Nephron (organoid): ENCODE data around the gene TENT5D.
"Not testable (repeated sequence)": the region's sequence is repeated elsewhere in the genome, so short reads cannot be mapped to it uniquely, and the experiment has no call there.

Experiments used
- H3K27ac Mint-ChIP-seq, 3 experiments: 2 replicates each; pipeline ENCODE4 v1.8.0; 2020; ENCODE audit warnings: mixed read lengths in 3 of 3, mild to moderate bottlenecking in 2 of 3, moderate library complexity in 1 of 3
- H3K27me3 Mint-ChIP-seq: 2 replicates; pipeline ENCODE4 v1.8.0; 2021; ENCODE audit warnings: low read depth, mild to moderate bottlenecking, moderate library complexity, mixed read lengths
- H3K36me3 Mint-ChIP-seq: 2 replicates; pipeline ENCODE4 v1.8.0; 2020; ENCODE audit warnings: low read depth, mixed read lengths
- H3K4me1 Mint-ChIP-seq: 2 replicates; pipeline ENCODE4 v1.8.0; 2020; ENCODE audit warnings: mixed read lengths
- H3K4me3 Mint-ChIP-seq, 3 experiments: 2 replicates each; pipeline ENCODE4 v1.8.0; 2020; ENCODE audit warnings: mild to moderate bottlenecking in 3 of 3, mixed read lengths in 3 of 3, moderate library complexity in 2 of 3
- H3K9me3 Mint-ChIP-seq: 2 replicates; pipeline ENCODE4 v1.8.0; 2020; ENCODE audit warnings: mixed read lengths
- CTCF ChIP-seq, 3 experiments: fragments of 200-600 bp; sonication (generic); IDR thresholded peaks; one replicate each; pipeline ENCODE4 v1.5.0; 2021; ENCODE audit warnings: antibody characterized with exemption in 3 of 3; ENCODE audit not compliant: unreplicated experiment in 3 of 3

The TENT5D gene

GRCh38 chrX:80420147-80420546 lies at the start of gene TENT5D:
Gene TENT5D, plus strand, starts transcription at chrX:80420447. Its CDS starts 22,093 bp downstream, at chrX:80442540.
- Mint-ChIP-seq H3K36me3 (no peaks in the 10 kb centered on the region), H3K4me3 (no peak within 1 kb of the TSS), H3K27me3 (no peaks in the 10 kb centered on the region), H3K9me3 (peaks cover 14% of the 10 kb centered on the region), H3K27ac (no peak within 1 kb of the TSS), H3K4me1 (no peaks in the 10 kb centered on the region)
- no peak for TF ChIP-seq CTCF (IDR thresholded peaks at IDR 0.05; ENCODE audit: unreplicated experiment in 3 of 3)

- H3K4me1 Mint-ChIP-seq, H3K4me3 Mint-ChIP-seq, H3K27ac Mint-ChIP-seq, H3K36me3 Mint-ChIP-seq, H3K27me3 Mint-ChIP-seq: not testable (repeated sequence)
- H3K9me3 Mint-ChIP-seq: peaks cover 22% of the 10 kb centered on the region
Observed at GRCh38 chrX:80385651-80386050, 34.6 kb upstream of the TENT5D start.

GRCh38 chrX:80388206-80388605 lies 32.0 kb upstream of the TENT5D start:
- no peaks in the 10 kb centered on the region for H3K4me1 Mint-ChIP-seq
- no peak overlapping the region for H3K4me3 Mint-ChIP-seq
- peaks cover 16% of the 10 kb centered on the region for H3K9me3 Mint-ChIP-seq
- H3K27me3 Mint-ChIP-seq: no peaks in the 10 kb centered on the region
- H3K36me3 Mint-ChIP-seq: no peaks in the 10 kb centered on the region
- H3K27ac Mint-ChIP-seq: no peak overlapping the region
- no peak for TF ChIP-seq CTCF (IDR thresholded peaks at IDR 0.05; ENCODE audit: unreplicated experiment in 3 of 3)

GRCh38 chrX:80412042-80412441 lies 8.2 kb upstream of the TENT5D start:
- H3K27ac Mint-ChIP-seq: no peak overlapping the region
- no peak for TF ChIP-seq CTCF (IDR thresholded peaks at IDR 0.05; ENCODE audit: unreplicated experiment in 3 of 3)
- H3K36me3 Mint-ChIP-seq: no peaks in the 10 kb centered on the region
- no peaks in the 10 kb centered on the region for H3K4me1 Mint-ChIP-seq
- peaks cover 12% of the 10 kb centered on the region for H3K9me3 Mint-ChIP-seq
- no peaks in the 10 kb centered on the region for H3K27me3 Mint-ChIP-seq
- no peak overlapping the region for H3K4me3 Mint-ChIP-seq

GRCh38 chrX:80423000-80423399 lies 2.8 kb downstream of the TENT5D start:
- H3K27me3 Mint-ChIP-seq: no peaks in the 10 kb centered on the region
- peaks cover 6% of the 10 kb centered on the region for H3K9me3 Mint-ChIP-seq
- no peak for TF ChIP-seq CTCF (IDR thresholded peaks at IDR 0.05; ENCODE audit: unreplicated experiment in 3 of 3)
- H3K36me3 Mint-ChIP-seq: no peaks in the 10 kb centered on the region
- H3K4me3 Mint-ChIP-seq: no peak overlapping the region
- no peaks in the 10 kb centered on the region for H3K4me1 Mint-ChIP-seq
- no peak overlapping the region for H3K27ac Mint-ChIP-seq

GRCh38 chrX:80423744-80424143 lies 3.5 kb downstream of the TENT5D start:
- peaks cover 10% of the 10 kb centered on the region for H3K9me3 Mint-ChIP-seq
- H3K4me1 Mint-ChIP-seq: no peaks in the 10 kb centered on the region
- H3K27me3 Mint-ChIP-seq: no peaks in the 10 kb centered on the region
- H3K4me3 Mint-ChIP-seq: no peak overlapping the region
- no peaks in the 10 kb centered on the region for H3K36me3 Mint-ChIP-seq
- H3K27ac Mint-ChIP-seq: no peak overlapping the region
- TF ChIP-seq CTCF (IDR thresholded peaks at IDR 0.05; ENCODE audit: unreplicated experiment in 3 of 3): no peak
